Sigmoid colon (tissue), 7 donors: Measurements from ENCODE around the gene ZNF200. TPM values are rescaled to one million over a fixed set of nuclear protein-coding genes. Genes with fewer than 3 reads are reported as not detected.

ENCODE experiments used
- DNase-seq: peaks from one replicate; pipeline ENCODE4 v3.0.0-alpha.2; 2019
- H3K27ac ChIP-seq, 4 donors: fragments of 200-600 bp; sonication (generic); one replicate each; pipeline ENCODE4 v1.5.1; 2016 to 2019; ENCODE audit warnings: mild to moderate bottlenecking in 1 of 4
- H3K27me3 ChIP-seq, 3 donors: fragments of 200-600 bp; sonication (generic); one replicate each; pipeline ENCODE4 v1.5.1; 2019; ENCODE audit warnings: mild to moderate bottlenecking in 1 of 3
- H3K36me3 ChIP-seq, 4 donors: fragments of 200-600 bp; sonication (generic); one replicate each; pipeline ENCODE4 v1.5.1; 2016 to 2019
- H3K4me1 ChIP-seq, 4 donors: fragments of 200-600 bp; sonication (generic); one replicate each; pipeline ENCODE4 v1.5.1; 2017 to 2019
- H3K4me3 ChIP-seq, 4 donors: fragments of 200-600 bp; sonication (generic); one replicate each; pipeline ENCODE4 v1.5.1; 2017 to 2019; ENCODE audit warnings: mild to moderate bottlenecking in 2 of 4, moderate library complexity in 1 of 4
- H3K9me3 ChIP-seq, 4 donors: fragments of 200-600 bp in 3 of 4; sonication (generic) in 3 of 4; one replicate each; pipeline versions ENCODE4 v1.5.1 to v1.6.1; 2013 to 2019
- EP300 ChIP-seq, 4 donors: sonication (generic); formaldehyde crosslinking; IDR thresholded peaks; one replicate each; pipeline ENCODE4 v1.6.1; 2017; ENCODE audit warnings: antibody characterized with exemption in 4 of 4
- POLR2A ChIP-seq, 2 donors: fragments of 450-650 bp; IDR thresholded peaks; one replicate each; pipeline ENCODE4 v1.6.1; 2016; ENCODE audit warnings: antibody characterized with exemption in 2 of 2, mild to moderate bottlenecking in 2 of 2, moderate library complexity in 2 of 2
- POLR2AphosphoS5 ChIP-seq, 4 donors: sonication (generic); formaldehyde crosslinking; IDR thresholded peaks; one replicate each; pipeline ENCODE4 v1.6.1; 2017; ENCODE audit warnings: antibody characterized with exemption in 4 of 4
- WGBS, 2 donors: extraction: QIAGEN DNeasy Blood & Tissue Kit; methylation state at CpG; one replicate each; pipeline ENCODE4 v1.1.7; 2013; 5-methylcytosine and 5-hydroxymethylcytosine counted together
- intact Hi-C: fragments of 100-400 bp; cut with DNase I; formaldehyde crosslinking; loops from one replicate; pipeline ENCODE4 v1.15.1; 2023
- polyA plus RNA-seq, 3 donors: library from polyadenylated mRNA; stranded (reverse); fragments of 200-250 nt; gene quantifications; one replicate each; pipeline ENCODE4 v1.2.3, GENCODE V29; 2013
- total RNA-seq, 4 donors: library from RNA; depleted of rRNA; stranded (reverse); fragments of >200 nt; gene quantifications; one replicate each; pipeline ENCODE4 v1.1.0, GENCODE V29; 2016
- TF ChIP-seq, protein P1 (sequence below), 4 experiments: fragments of 450-650 bp in 3 of 4; fragments of 200-600 bp in 1 of 4; IDR thresholded peaks; one replicate each; pipeline ENCODE4 v1.5.1; 2016 to 2019; ENCODE audit warnings: antibody characterized with exemption in 4 of 4, mild to moderate bottlenecking in 3 of 4, moderate library complexity in 2 of 4
- donor health status: healthy with polysubstance abuse.
- donor health status: Bipolar disorder and iron deficiency.
- donor health status: healthy.

The ZNF200 gene
- total and polyA plus RNA-seq, 7 donors = 2.8 to 6.8 (median 5.5) TPM

- no peak overlapping the region for H3K27ac ChIP-seq
- H3K27me3 ChIP-seq = peaks cover 62 to 90% (median 71%) of the 10 kb centered on the region in 3 donors
- 72 to 85% methylated on average over 49 of the region's 49 CpGs for WGBS, 2 donors
- H3K4me1 ChIP-seq = peaks cover 0 to 20% (median 10%) of the 10 kb centered on the region in 4 donors
- TF ChIP-seq EP300 (IDR thresholded peaks at IDR 0.05) = no peak
- H3K9me3 ChIP-seq = no peaks in the 10 kb centered on the region
- no peak for DNase-seq
- no peaks in the 10 kb centered on the region for H3K36me3 ChIP-seq
- intact Hi-C loops = no loop called here
- no peak overlapping the region for H3K4me3 ChIP-seq
Observed at GRCh38 chr16:3193221-3194212, 41.4 kb downstream of the ZNF200 start.

- H3K27ac ChIP-seq = no peak overlapping the region
- intact Hi-C loops = no loop called here
- 38 to 71% methylated on average over 36 of the region's 36 CpGs for WGBS, 2 donors
- H3K4me1 ChIP-seq = peaks cover 0 to 25% (median 14%) of the 10 kb centered on the region in 4 donors
- DNase-seq = no peak
- TF ChIP-seq, protein P1, sequence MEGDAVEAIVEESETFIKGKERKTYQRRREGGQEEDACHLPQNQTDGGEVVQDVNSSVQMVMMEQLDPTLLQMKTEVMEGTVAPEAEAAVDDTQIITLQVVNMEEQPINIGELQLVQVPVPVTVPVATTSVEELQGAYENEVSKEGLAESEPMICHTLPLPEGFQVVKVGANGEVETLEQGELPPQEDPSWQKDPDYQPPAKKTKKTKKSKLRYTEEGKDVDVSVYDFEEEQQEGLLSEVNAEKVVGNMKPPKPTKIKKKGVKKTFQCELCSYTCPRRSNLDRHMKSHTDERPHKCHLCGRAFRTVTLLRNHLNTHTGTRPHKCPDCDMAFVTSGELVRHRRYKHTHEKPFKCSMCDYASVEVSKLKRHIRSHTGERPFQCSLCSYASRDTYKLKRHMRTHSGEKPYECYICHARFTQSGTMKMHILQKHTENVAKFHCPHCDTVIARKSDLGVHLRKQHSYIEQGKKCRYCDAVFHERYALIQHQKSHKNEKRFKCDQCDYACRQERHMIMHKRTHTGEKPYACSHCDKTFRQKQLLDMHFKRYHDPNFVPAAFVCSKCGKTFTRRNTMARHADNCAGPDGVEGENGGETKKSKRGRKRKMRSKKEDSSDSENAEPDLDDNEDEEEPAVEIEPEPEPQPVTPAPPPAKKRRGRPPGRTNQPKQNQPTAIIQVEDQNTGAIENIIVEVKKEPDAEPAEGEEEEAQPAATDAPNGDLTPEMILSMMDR (IDR thresholded peaks at IDR 0.05) = no peak
- TF ChIP-seq POLR2A (IDR thresholded peaks at IDR 0.05) = no peak
- no peak for TF ChIP-seq POLR2AphosphoS5 (IDR thresholded peaks at IDR 0.05)
- TF ChIP-seq EP300 (IDR thresholded peaks at IDR 0.05) = no peak
- H3K4me3 ChIP-seq = no peak overlapping the region
- no peaks in the 10 kb centered on the region for H3K9me3 ChIP-seq
- H3K36me3 ChIP-seq = no peaks in the 10 kb centered on the region
- peaks cover 64 to 95% (median 79%) of the 10 kb centered on the region in 3 donors for H3K27me3 ChIP-seq
Observed at GRCh38 chr16:3192476-3193019, 42.4 kb downstream of the ZNF200 start.

- 12 to 19% methylated on average over 16 of the region's 16 CpGs for WGBS, 2 donors
- TF ChIP-seq EP300 (IDR thresholded peaks at IDR 0.05) = no peak
- TF ChIP-seq, protein P1 (IDR thresholded peaks at IDR 0.05) = no peak
- no peak for TF ChIP-seq POLR2AphosphoS5 (IDR thresholded peaks at IDR 0.05)
- TF ChIP-seq POLR2A (IDR thresholded peaks at IDR 0.05) = no peak
- no peaks in the 10 kb centered on the region for H3K36me3 ChIP-seq
- H3K27ac ChIP-seq = no peak overlapping the region
- H3K27me3 ChIP-seq = peaks cover 71 to 100% (median 85%) of the 10 kb centered on the region in 3 donors
- H3K4me3 ChIP-seq = no peak overlapping the region
- DNase-seq = no peak
- H3K9me3 ChIP-seq = no peaks in the 10 kb centered on the region
- intact Hi-C loops = no loop called here
- H3K4me1 ChIP-seq = peaks cover 0 to 25% (median 14%) of the 10 kb centered on the region in 4 donors
Observed at GRCh38 chr16:3190949-3191353, 44.0 kb downstream of the ZNF200 start.

- DNase-seq = no peak
- peaks cover 63 to 100% (median 81%) of the 10 kb centered on the region in 3 donors for H3K27me3 ChIP-seq
- no peak overlapping the region for H3K4me3 ChIP-seq
- no peak for TF ChIP-seq POLR2AphosphoS5 (IDR thresholded peaks at IDR 0.05)
- TF ChIP-seq, protein P1 (IDR thresholded peaks at IDR 0.05) = no peak
- TF ChIP-seq EP300 (IDR thresholded peaks at IDR 0.05) = no peak
- TF ChIP-seq POLR2A (IDR thresholded peaks at IDR 0.05) = no peak
- H3K27ac ChIP-seq = no peak overlapping the region
- intact Hi-C loops = no loop called here
- peaks cover 0 to 25% (median 14%) of the 10 kb centered on the region in 4 donors for H3K4me1 ChIP-seq
- no peaks in the 10 kb centered on the region for H3K36me3 ChIP-seq
- 17 to 31% methylated on average over 11 of the region's 11 CpGs for WGBS, 2 donors
- H3K9me3 ChIP-seq = no peaks in the 10 kb centered on the region
Observed at GRCh38 chr16:3189869-3190268, 45.1 kb downstream of the ZNF200 start.
